Upper lobe of right lung (tissue), 1 donor: ENCODE data around the gene TGDS. TPM values are rescaled to one million over a fixed set of nuclear protein-coding genes. Genes with fewer than 3 reads are reported as not detected.
"Not testable (repeated sequence)": the region's sequence is repeated elsewhere in the genome, so short reads cannot be mapped to it uniquely, and the experiment has no call there.

Experiments
- ATAC-seq: fragments of 200-7000 bp; cut with Tn5 transposase; one replicate; pipeline ENCODE4 v1.9.1; 2020; ENCODE audit warnings: mild to moderate bottlenecking, moderate library complexity
- DNase-seq: peaks from one replicate; pipeline ENCODE4 v3.0.0-alpha.2; 2020
- H3K27ac ChIP-seq: fragments of 200-600 bp; one replicate; pipeline ENCODE4 v1.8.0; 2022
- H3K27me3 ChIP-seq: fragments of 200-600 bp; one replicate; pipeline ENCODE4 v1.8.0; 2022; ENCODE audit warnings: mild to moderate bottlenecking
- H3K36me3 ChIP-seq: fragments of 200-600 bp; one replicate; pipeline ENCODE4 v1.8.0; 2022
- H3K4me1 ChIP-seq: fragments of 200-600 bp; one replicate; pipeline ENCODE4 v1.8.0; 2022
- H3K4me3 ChIP-seq: fragments of 200-600 bp; one replicate; pipeline ENCODE4 v1.8.0; 2022; ENCODE audit warnings: mild to moderate bottlenecking
- H3K9me3 ChIP-seq: fragments of 200-600 bp; one replicate; pipeline ENCODE4 v1.8.0; 2022
- CTCF ChIP-seq: fragments of 200-600 bp; IDR thresholded peaks from one replicate; pipeline ENCODE4 v1.8.0; 2022; ENCODE audit warnings: antibody characterized with exemption
- intact Hi-C: fragments of 100-400 bp; cut with DNase I; formaldehyde crosslinking; loops from one replicate; pipeline ENCODE4 v1.11.0; 2022
- total RNA-seq: library from RNA; stranded (reverse); fragmentation: NEBNext Ultra II Directional; extraction: Animal tissue kit (Norgen Biotek cat#: 25700); gene quantifications from one replicate; pipeline ENCODE4 v1.2.1, GENCODE V29; 2021
- donor health status: DM: no; HTN: yes; CAD: no; lungs with severe emphysema.

TGDS gene
- total RNA-seq, 1 donor from 2014 or later: 9.4 TPM

DNA sequence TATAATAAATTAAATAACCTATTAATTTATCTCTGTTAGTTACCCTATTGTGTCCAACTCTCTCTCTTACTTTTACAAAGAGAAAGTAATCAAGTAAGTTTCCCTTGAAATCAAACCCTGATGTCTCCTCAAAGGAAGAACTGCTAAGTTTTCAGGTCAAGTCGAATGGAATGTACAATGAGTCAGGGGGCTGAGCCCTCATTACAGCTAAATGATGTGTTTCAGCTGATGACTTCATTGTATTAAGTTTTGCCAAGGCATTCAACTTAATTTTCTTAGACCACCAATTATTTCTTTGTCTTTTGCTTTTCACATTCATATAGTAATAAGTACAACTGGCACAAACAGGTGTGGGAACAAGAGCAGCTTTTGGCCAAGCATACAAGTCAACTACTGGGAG is 61.8 kb downstream of the TGDS start:
- Histone ChIP-seq H3K9me3 (no peaks in the 10 kb centered on the region), H3K4me3 (no peak overlapping the region), H3K27me3 (no peaks in the 10 kb centered on the region), H3K36me3 (no peaks in the 10 kb centered on the region), H3K4me1 (no peaks in the 10 kb centered on the region), H3K27ac (no peak overlapping the region)
- TF ChIP-seq CTCF: no peak
- intact Hi-C loops: no loop called here
- DNase-seq (no peak), ATAC-seq (no peak)

- H3K4me1 ChIP-seq, H3K4me3 ChIP-seq, H3K36me3 ChIP-seq, H3K9me3 ChIP-seq, DNase-seq, H3K27me3 ChIP-seq, intact Hi-C loops, H3K27ac ChIP-seq, ATAC-seq: not testable (repeated sequence)
These were observed 63.7 kb downstream of the TGDS start for GRCh38 chr13:94532278-94532677.

DNA sequence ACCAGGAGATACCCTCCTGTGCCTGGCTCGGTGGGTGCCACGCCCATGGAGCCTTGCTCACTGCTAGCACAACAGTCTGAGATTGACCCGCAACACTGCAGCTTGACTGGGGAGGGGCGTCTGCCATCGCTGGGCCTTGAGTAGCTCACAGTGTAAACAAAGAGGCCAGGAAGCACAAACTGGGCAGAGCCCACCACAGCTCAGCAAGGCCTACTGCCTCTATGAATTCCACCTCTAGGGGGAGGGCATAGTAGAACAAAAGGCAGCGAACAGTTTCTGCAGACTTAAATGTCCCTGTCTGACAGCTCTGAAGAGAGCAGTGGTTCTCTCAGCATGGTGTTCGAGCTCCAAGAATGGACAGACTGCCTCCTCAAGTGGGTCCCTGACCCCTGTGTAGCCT is 69.0 kb downstream of the TGDS start:
- H3K4me3 ChIP-seq, ATAC-seq, H3K9me3 ChIP-seq, DNase-seq, intact Hi-C loops, H3K36me3 ChIP-seq, H3K4me1 ChIP-seq, H3K27ac ChIP-seq, H3K27me3 ChIP-seq: not testable (repeated sequence)

GRCh38 chr13:94525781-94526180 is 70.2 kb downstream of the TGDS start:
- intact Hi-C loops: no loop called here
- no peak for TF ChIP-seq CTCF

GRCh38 chr13:94524407-94524806 is 71.5 kb downstream of the TGDS start:
- DNase-seq (no peak), ATAC-seq (no peak)
- Histone ChIP-seq H3K36me3 (no peaks in the 10 kb centered on the region), H3K27ac (no peak overlapping the region), H3K9me3 (no peaks in the 10 kb centered on the region), H3K4me3 (no peak overlapping the region), H3K27me3 (no peaks in the 10 kb centered on the region), H3K4me1 (no peaks in the 10 kb centered on the region)
- intact Hi-C loops: no loop called here
- TF ChIP-seq CTCF: no peak

More at GRCh38 chr13:94525781-94526180, 70.2 kb downstream of the TGDS start:
- H3K27me3 ChIP-seq: no peaks in the 10 kb centered on the region
- H3K4me3 ChIP-seq: no peak overlapping the region
- DNase-seq (no peak), ATAC-seq (no peak)
- no peaks in the 10 kb centered on the region for H3K4me1 ChIP-seq
- H3K27ac ChIP-seq: no peak overlapping the region
- no peaks in the 10 kb centered on the region for H3K9me3 ChIP-seq
- H3K36me3 ChIP-seq: no peaks in the 10 kb centered on the region

Other genes with a start within 250 kb of the TGDS start
- gene DCT, start 116.5 kb downstream of the TGDS start, total RNA-seq: not detected
- gene GPR180, start 5.7 kb upstream of the TGDS start, total RNA-seq: 6.0 TPM
- 0.26 TPM for gene SOX21, start 116.4 kb upstream of the TGDS start, total RNA-seq